Measurements from ENCODE around the gene RIC1. TPM values are rescaled to one million over a fixed set of nuclear protein-coding genes. Genes with fewer than 3 reads are reported as not detected.

The RIC1 gene
- total and polyA plus RNA-seq, 2 of the 8 experiments (the other 6 are each of a cell fraction or from before 2014, with no cell fraction given), result 10.7 to 24.5 TPM

DNA sequence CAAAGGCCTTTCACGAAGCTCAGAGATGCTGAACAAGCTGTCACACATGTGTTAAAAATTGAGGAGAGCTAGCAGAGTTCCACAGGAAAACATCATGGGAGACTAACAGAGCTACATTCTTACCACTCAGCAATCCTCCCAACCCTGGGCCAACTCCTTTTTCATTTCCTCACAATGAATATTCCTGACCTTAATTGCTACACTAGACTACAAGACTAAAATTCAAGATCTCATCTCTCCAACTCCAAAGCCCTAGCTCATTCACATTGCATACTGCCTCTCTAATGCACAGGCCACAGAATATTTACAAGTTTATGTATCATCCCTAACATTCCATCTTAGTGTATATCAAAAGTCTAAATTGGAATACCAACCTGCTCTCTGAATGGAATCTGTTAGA, 182.8 kb downstream of the RIC1 start (continued):
- TF ChIP-seq, protein P1, sequence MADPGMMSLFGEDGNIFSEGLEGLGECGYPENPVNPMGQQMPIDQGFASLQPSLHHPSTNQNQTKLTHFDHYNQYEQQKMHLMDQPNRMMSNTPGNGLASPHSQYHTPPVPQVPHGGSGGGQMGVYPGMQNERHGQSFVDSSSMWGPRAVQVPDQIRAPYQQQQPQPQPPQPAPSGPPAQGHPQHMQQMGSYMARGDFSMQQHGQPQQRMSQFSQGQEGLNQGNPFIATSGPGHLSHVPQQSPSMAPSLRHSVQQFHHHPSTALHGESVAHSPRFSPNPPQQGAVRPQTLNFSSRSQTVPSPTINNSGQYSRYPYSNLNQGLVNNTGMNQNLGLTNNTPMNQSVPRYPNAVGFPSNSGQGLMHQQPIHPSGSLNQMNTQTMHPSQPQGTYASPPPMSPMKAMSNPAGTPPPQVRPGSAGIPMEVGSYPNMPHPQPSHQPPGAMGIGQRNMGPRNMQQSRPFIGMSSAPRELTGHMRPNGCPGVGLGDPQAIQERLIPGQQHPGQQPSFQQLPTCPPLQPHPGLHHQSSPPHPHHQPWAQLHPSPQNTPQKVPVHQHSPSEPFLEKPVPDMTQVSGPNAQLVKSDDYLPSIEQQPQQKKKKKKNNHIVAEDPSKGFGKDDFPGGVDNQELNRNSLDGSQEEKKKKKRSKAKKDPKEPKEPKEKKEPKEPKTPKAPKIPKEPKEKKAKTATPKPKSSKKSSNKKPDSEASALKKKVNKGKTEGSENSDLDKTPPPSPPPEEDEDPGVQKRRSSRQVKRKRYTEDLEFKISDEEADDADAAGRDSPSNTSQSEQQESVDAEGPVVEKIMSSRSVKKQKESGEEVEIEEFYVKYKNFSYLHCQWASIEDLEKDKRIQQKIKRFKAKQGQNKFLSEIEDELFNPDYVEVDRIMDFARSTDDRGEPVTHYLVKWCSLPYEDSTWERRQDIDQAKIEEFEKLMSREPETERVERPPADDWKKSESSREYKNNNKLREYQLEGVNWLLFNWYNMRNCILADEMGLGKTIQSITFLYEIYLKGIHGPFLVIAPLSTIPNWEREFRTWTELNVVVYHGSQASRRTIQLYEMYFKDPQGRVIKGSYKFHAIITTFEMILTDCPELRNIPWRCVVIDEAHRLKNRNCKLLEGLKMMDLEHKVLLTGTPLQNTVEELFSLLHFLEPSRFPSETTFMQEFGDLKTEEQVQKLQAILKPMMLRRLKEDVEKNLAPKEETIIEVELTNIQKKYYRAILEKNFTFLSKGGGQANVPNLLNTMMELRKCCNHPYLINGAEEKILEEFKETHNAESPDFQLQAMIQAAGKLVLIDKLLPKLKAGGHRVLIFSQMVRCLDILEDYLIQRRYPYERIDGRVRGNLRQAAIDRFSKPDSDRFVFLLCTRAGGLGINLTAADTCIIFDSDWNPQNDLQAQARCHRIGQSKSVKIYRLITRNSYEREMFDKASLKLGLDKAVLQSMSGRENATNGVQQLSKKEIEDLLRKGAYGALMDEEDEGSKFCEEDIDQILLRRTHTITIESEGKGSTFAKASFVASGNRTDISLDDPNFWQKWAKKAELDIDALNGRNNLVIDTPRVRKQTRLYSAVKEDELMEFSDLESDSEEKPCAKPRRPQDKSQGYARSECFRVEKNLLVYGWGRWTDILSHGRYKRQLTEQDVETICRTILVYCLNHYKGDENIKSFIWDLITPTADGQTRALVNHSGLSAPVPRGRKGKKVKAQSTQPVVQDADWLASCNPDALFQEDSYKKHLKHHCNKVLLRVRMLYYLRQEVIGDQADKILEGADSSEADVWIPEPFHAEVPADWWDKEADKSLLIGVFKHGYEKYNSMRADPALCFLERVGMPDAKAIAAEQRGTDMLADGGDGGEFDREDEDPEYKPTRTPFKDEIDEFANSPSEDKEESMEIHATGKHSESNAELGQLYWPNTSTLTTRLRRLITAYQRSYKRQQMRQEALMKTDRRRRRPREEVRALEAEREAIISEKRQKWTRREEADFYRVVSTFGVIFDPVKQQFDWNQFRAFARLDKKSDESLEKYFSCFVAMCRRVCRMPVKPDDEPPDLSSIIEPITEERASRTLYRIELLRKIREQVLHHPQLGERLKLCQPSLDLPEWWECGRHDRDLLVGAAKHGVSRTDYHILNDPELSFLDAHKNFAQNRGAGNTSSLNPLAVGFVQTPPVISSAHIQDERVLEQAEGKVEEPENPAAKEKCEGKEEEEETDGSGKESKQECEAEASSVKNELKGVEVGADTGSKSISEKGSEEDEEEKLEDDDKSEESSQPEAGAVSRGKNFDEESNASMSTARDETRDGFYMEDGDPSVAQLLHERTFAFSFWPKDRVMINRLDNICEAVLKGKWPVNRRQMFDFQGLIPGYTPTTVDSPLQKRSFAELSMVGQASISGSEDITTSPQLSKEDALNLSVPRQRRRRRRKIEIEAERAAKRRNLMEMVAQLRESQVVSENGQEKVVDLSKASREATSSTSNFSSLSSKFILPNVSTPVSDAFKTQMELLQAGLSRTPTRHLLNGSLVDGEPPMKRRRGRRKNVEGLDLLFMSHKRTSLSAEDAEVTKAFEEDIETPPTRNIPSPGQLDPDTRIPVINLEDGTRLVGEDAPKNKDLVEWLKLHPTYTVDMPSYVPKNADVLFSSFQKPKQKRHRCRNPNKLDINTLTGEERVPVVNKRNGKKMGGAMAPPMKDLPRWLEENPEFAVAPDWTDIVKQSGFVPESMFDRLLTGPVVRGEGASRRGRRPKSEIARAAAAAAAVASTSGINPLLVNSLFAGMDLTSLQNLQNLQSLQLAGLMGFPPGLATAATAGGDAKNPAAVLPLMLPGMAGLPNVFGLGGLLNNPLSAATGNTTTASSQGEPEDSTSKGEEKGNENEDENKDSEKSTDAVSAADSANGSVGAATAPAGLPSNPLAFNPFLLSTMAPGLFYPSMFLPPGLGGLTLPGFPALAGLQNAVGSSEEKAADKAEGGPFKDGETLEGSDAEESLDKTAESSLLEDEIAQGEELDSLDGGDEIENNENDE (IDR thresholded peaks at IDR 0.05; ENCODE audit: insufficient replicate concordance, low read length), result no peak
- no peak for TF ChIP-seq SIX5 (IDR thresholded peaks at IDR 0.05; ENCODE audit: low read depth, low read length)
- TF ChIP-seq SAP30 (IDR thresholded peaks at IDR 0.05; ENCODE audit: insufficient read depth, insufficient replicate concordance, low read length), result no peak
- TF ChIP-seq SUZ12 (IDR thresholded peaks at IDR 0.05; ENCODE audit: low read length), result no peak
- no peak for TF ChIP-seq ZNF274 (IDR thresholded peaks at IDR 0.05; ENCODE audit: borderline replicate concordance, extremely low read depth, low read length)
- TF ChIP-seq POU5F1 (IDR thresholded peaks at IDR 0.05; ENCODE audit: low read depth, low read length), result no peak
- TF ChIP-seq RNF2 (IDR thresholded peaks at IDR 0.05; ENCODE audit: borderline replicate concordance, low read depth, low read length, missing control alignments, poor library complexity, severe bottlenecking), result no peak
